NCI-H128 (cell line): ENCODE results near the gene BCOR.

ENCODE experiments used
- DNase-seq: peaks from one replicate; lab custom pipeline; 2025; ENCODE audit not compliant: unreplicated experiment; lab: John Stamatoyannopoulos, UW

BCOR gene

GRCh38 chrX:40006106-40007017 is 91.4 kb downstream of the BCOR start:
- no peak for DNase-seq

- no peak for DNase-seq
These were observed 92.3 kb downstream of the BCOR start for GRCh38 chrX:40005292-40006011.

GRCh38 chrX:40004921-40005291 is 92.9 kb downstream of the BCOR start:
- no peak for DNase-seq

- DNase-seq: no peak
These were observed 93.6 kb downstream of the BCOR start for GRCh38 chrX:40004246-40004535.

- no peak for DNase-seq
These were observed 94.1 kb downstream of the BCOR start for GRCh38 chrX:40003428-40004245.

- no peak for DNase-seq
These were observed 94.7 kb downstream of the BCOR start for GRCh38 chrX:40003071-40003427.
